Measurements from ENCODE around the gene AMHR2. TPM values are rescaled to one million over a fixed set of nuclear protein-coding genes. Genes with fewer than 3 reads are reported as not detected.
"Not testable (repeated sequence)": the region's sequence is repeated elsewhere in the genome, so short reads cannot be mapped to it uniquely, and the experiment has no call there.

Gene AMHR2
- total RNA-seq, 1 experiment from 2014 or later = not detected

DNA sequence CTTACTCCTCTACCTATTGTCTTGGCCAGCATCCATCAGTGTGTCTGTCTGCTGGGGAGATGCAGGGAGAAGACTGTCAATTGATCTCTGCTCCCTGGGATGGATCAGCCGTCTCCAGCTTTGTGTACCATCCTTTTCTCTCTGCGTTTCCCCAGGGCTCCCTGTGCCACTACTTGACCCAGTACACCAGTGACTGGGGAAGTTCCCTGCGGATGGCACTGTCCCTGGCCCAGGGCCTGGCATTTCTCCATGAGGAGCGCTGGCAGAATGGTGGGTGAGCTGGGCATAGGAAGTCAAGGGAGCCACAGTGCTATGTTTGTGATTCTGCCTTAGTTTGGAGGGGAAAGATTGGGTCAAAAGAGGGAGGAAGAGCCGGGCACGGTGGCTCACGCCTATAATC is 5.1 kb downstream of the AMHR2 start:
- Histone ChIP-seq H3K27me3 (replicated peaks; ENCODE audit: insufficient read depth, low read depth, low read length, poor library complexity) (no peaks in the 10 kb centered on the region), H3K36me3 (ENCODE audit: insufficient read depth, low read length, poor library complexity, severe bottlenecking) (no peaks in the 10 kb centered on the region), H3K27ac (ENCODE audit: low read depth, low read length, poor library complexity, severe bottlenecking) (no peak overlapping the region), H3K9me3 (ENCODE audit: low read depth, low read length, poor library complexity, severe bottlenecking) (no peaks in the 10 kb centered on the region), H3K4me3 (ENCODE audit: low read depth, low read length, poor library complexity, severe bottlenecking) (no peak overlapping the region), H3K4me1 (ENCODE audit: insufficient read depth, low read length, poor library complexity, severe bottlenecking) (no peaks in the 10 kb centered on the region)
- no TSS peak for BruUV-seq (replicated peaks)
- ChIA-PET POLR2A (ENCODE audit: low non-redundant PET) (interaction anchor here (0.6 kb wide), 1 partner anchor 15 kb away, joined by 4 read pairs; no protein-coding TSS in a partner anchor), CTCF (no interaction called here)
- DNase-seq (ENCODE audit: low spot score) = no peak
- intact Hi-C loops (cut with micrococcal nuclease; ENCODE audit: unreplicated experiment) = no loop called here
- TF ChIP-seq CTCF (conservative IDR thresholded peaks at IDR 0.05; ENCODE audit: low read depth, low read length) (no peak), EZH2 (IDR thresholded peaks at IDR 0.05; ENCODE audit: borderline replicate concordance, low read depth, low read length, poor library complexity, severe bottlenecking) (no peak)

- CTCF ChIA-PET = no interaction called here
- POLR2A ChIA-PET (ENCODE audit: low non-redundant PET) = no interaction called here
Observed at GRCh38 chr12:53430116-53430515, 6.5 kb downstream of the AMHR2 start.

DNA sequence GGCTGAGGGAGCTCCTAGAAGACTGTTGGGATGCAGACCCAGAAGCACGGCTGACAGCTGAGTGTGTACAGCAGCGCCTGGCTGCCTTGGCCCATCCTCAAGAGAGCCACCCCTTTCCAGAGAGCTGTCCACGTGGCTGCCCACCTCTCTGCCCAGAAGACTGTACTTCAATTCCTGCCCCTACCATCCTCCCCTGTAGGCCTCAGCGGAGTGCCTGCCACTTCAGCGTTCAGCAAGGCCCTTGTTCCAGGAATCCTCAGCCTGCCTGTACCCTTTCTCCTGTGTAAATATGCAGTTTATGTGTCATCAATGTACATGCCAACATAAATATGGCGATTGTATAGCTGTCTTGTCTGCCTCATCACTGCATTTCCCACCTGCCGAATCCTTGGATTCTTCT is 7.5 kb downstream of the AMHR2 start:
- Histone ChIP-seq H3K9me3 (ENCODE audit: low read depth, low read length, poor library complexity, severe bottlenecking) (no peaks in the 10 kb centered on the region), H3K27me3 (replicated peaks; ENCODE audit: insufficient read depth, low read depth, low read length, poor library complexity) (no peaks in the 10 kb centered on the region), H3K4me1 (ENCODE audit: insufficient read depth, low read length, poor library complexity, severe bottlenecking) (no peaks in the 10 kb centered on the region), H3K36me3 (ENCODE audit: insufficient read depth, low read length, poor library complexity, severe bottlenecking) (no peaks in the 10 kb centered on the region), H3K27ac (ENCODE audit: low read depth, low read length, poor library complexity, severe bottlenecking) (no peak overlapping the region), H3K4me3 (ENCODE audit: low read depth, low read length, poor library complexity, severe bottlenecking) (no peak overlapping the region)
- intact Hi-C loops (cut with micrococcal nuclease; ENCODE audit: unreplicated experiment) = no loop called here
- no peak for TF ChIP-seq EZH2 (IDR thresholded peaks at IDR 0.05; ENCODE audit: borderline replicate concordance, low read depth, low read length, poor library complexity, severe bottlenecking)
- no peak for TF ChIP-seq CTCF (conservative IDR thresholded peaks at IDR 0.05; ENCODE audit: low read depth, low read length)
- ChIA-PET CTCF (interaction anchor here (1.6 kb wide), 1 partner anchor 10 kb away, joined by 11 read pairs; no protein-coding TSS in a partner anchor), POLR2A (ENCODE audit: low non-redundant PET) (no interaction called here)
- DNase-seq (ENCODE audit: low spot score) = no peak
- BruUV-seq (replicated peaks) = no TSS peak

More at GRCh38 chr12:53430116-53430515, 6.5 kb downstream of the AMHR2 start:
- H3K4me3 ChIP-seq (ENCODE audit: low read depth, low read length, poor library complexity, severe bottlenecking) = no peak overlapping the region
- no peak for DNase-seq (ENCODE audit: low spot score)
- H3K27ac ChIP-seq (ENCODE audit: low read depth, low read length, poor library complexity, severe bottlenecking) = no peak overlapping the region
- no peaks in the 10 kb centered on the region for H3K4me1 ChIP-seq (ENCODE audit: insufficient read depth, low read length, poor library complexity, severe bottlenecking)
- H3K27me3 ChIP-seq (replicated peaks; ENCODE audit: insufficient read depth, low read depth, low read length, poor library complexity) = no peaks in the 10 kb centered on the region
- intact Hi-C loops (cut with micrococcal nuclease; ENCODE audit: unreplicated experiment) = no loop called here
- no peak for TF ChIP-seq CTCF (conservative IDR thresholded peaks at IDR 0.05; ENCODE audit: low read depth, low read length)
- no peak for TF ChIP-seq EZH2 (IDR thresholded peaks at IDR 0.05; ENCODE audit: borderline replicate concordance, low read depth, low read length, poor library complexity, severe bottlenecking)
- BruUV-seq (replicated peaks) = no TSS peak
- H3K9me3 ChIP-seq (ENCODE audit: low read depth, low read length, poor library complexity, severe bottlenecking) = no peaks in the 10 kb centered on the region
- H3K36me3 ChIP-seq (ENCODE audit: insufficient read depth, low read length, poor library complexity, severe bottlenecking) = no peaks in the 10 kb centered on the region

DNA sequence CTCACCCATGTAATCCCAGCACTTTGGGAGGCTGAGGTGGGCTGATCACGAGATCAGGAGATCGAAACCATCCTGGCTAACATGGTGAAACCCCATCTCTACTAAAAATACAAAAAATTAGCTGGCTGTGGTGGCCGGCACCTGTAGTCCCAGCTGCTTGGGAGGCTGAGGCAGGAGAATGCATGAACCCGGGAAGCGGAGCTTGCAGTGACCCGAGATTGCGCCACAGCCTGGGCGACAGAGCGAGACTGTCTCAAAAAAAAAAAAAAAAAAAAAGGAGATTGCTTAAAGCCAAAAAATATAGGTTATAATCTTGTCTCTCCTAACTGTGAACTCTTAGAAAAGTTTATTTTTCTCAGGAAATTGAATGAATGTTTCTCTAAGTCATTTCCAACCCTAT is 11.7 kb downstream of the AMHR2 start:
- H3K27ac ChIP-seq (ENCODE audit: low read depth, low read length, poor library complexity, severe bottlenecking); BruUV-seq (replicated peaks); H3K36me3 ChIP-seq (ENCODE audit: insufficient read depth, low read length, poor library complexity, severe bottlenecking); H3K27me3 ChIP-seq (replicated peaks; ENCODE audit: insufficient read depth, low read depth, low read length, poor library complexity); intact Hi-C loops (cut with micrococcal nuclease; ENCODE audit: unreplicated experiment); H3K9me3 ChIP-seq (ENCODE audit: low read depth, low read length, poor library complexity, severe bottlenecking); CTCF ChIA-PET; DNase-seq (ENCODE audit: low spot score); H3K4me1 ChIP-seq (ENCODE audit: insufficient read depth, low read length, poor library complexity, severe bottlenecking); H3K4me3 ChIP-seq (ENCODE audit: low read depth, low read length, poor library complexity, severe bottlenecking): not testable (repeated sequence)
- POLR2A ChIA-PET (ENCODE audit: low non-redundant PET) = interaction anchor here (0.6 kb wide), 1 partner anchor 230 kb away, joined by 10 read pairs; no protein-coding TSS in a partner anchor

GRCh38 chr12:53439582-53439981 is 15.9 kb downstream of the AMHR2 start:
- H3K9me3 ChIP-seq (ENCODE audit: low read depth, low read length, poor library complexity, severe bottlenecking); intact Hi-C loops (cut with micrococcal nuclease; ENCODE audit: unreplicated experiment); H3K36me3 ChIP-seq (ENCODE audit: insufficient read depth, low read length, poor library complexity, severe bottlenecking); CTCF ChIA-PET; H3K27ac ChIP-seq (ENCODE audit: low read depth, low read length, poor library complexity, severe bottlenecking); H3K27me3 ChIP-seq (replicated peaks; ENCODE audit: insufficient read depth, low read depth, low read length, poor library complexity); H3K4me3 ChIP-seq (ENCODE audit: low read depth, low read length, poor library complexity, severe bottlenecking); BruUV-seq (replicated peaks); H3K4me1 ChIP-seq (ENCODE audit: insufficient read depth, low read length, poor library complexity, severe bottlenecking); DNase-seq (ENCODE audit: low spot score); POLR2A ChIA-PET (ENCODE audit: low non-redundant PET): not testable (repeated sequence)
